ENCODE data around the gene NOD2. TPM values are rescaled to one million over a fixed set of nuclear protein-coding genes. Genes with fewer than 3 reads are reported as not detected.

Gene NOD2
- total and polyA plus RNA-seq, 2 donors (not counting 1 experiment from before 2014, with no cell fraction given), result 0.50 TPM; not detected in 1

- Histone ChIP-seq H3K9ac (ENCODE audit: insufficient read depth, low read length) (no peak overlapping the region), H3K79me2 (ENCODE audit: control insufficient read depth, insufficient read depth, low read length) (no peaks in the 10 kb centered on the region), H3K27me3 (ENCODE audit: control insufficient read depth, insufficient read depth, low read length) (peaks cover 4% of the 10 kb centered on the region), H3K4me2 (ENCODE audit: extremely low read depth, insufficient read depth, low read length) (no peak overlapping the region), H3K27ac (ENCODE audit: insufficient read depth, low read length) (no peak overlapping the region), H3K4me3 (replicated peaks in 1 of 4; ENCODE audit: control extremely low read depth in 1 of 4, insufficient read depth in 1 of 4, low read depth in 3 of 4, low read length in 4 of 4) (no peak overlapping the region), H3K4me1 (ENCODE audit: control insufficient read depth, extremely low read depth, insufficient read depth, low read length) (no peaks in the 10 kb centered on the region), H4K20me1 (ENCODE audit: control insufficient read depth, extremely low read depth, insufficient read depth, low read length) (no peaks in the 10 kb centered on the region), H3K9me3 (ENCODE audit: control insufficient read depth, insufficient read depth, low read depth, low read length) (no peaks in the 10 kb centered on the region), H2AFZ (ENCODE audit: low read length) (no peak overlapping the region), H3K36me3 (ENCODE audit: control insufficient read depth, insufficient read depth, low read length) (no peaks in the 10 kb centered on the region)
- no peak for DNase-seq (ENCODE audit: low read depth in 2 of 2)
- TF ChIP-seq EZH2 (IDR thresholded peaks at IDR 0.05; ENCODE audit: low read length, missing control alignments) (no peak), CTCF (conservative IDR thresholded peaks at IDR 0.05 in 1 of 2, IDR thresholded peaks at IDR 0.05 in 1 of 2; ENCODE audit: low read depth in 1 of 2, low read length in 2 of 2) (no peak)
Observed at GRCh38 chr16:50645563-50646220, 47.7 kb upstream of the NOD2 start.

- H3K4me3 ChIP-seq (replicated peaks in 1 of 4; ENCODE audit: control extremely low read depth in 1 of 4, insufficient read depth in 1 of 4, low read depth in 3 of 4, low read length in 4 of 4), result no peak overlapping the region
- no peak overlapping the region for H3K27ac ChIP-seq (ENCODE audit: insufficient read depth, low read length)
- no peaks in the 10 kb centered on the region for H3K79me2 ChIP-seq (ENCODE audit: control insufficient read depth, insufficient read depth, low read length)
- H3K4me1 ChIP-seq (ENCODE audit: control insufficient read depth, extremely low read depth, insufficient read depth, low read length), result no peaks in the 10 kb centered on the region
- no peaks in the 10 kb centered on the region for H4K20me1 ChIP-seq (ENCODE audit: control insufficient read depth, extremely low read depth, insufficient read depth, low read length)
- H3K36me3 ChIP-seq (ENCODE audit: control insufficient read depth, insufficient read depth, low read length), result no peaks in the 10 kb centered on the region
- DNase-seq (ENCODE audit: low read depth in 2 of 2), result no peak
- no peak overlapping the region for H2AFZ ChIP-seq (ENCODE audit: low read length)
- no peak overlapping the region for H3K4me2 ChIP-seq (ENCODE audit: extremely low read depth, insufficient read depth, low read length)
- no peak overlapping the region for H3K9ac ChIP-seq (ENCODE audit: insufficient read depth, low read length)
- no peak for TF ChIP-seq EZH2 (IDR thresholded peaks at IDR 0.05; ENCODE audit: low read length, missing control alignments)
- TF ChIP-seq CTCF (conservative IDR thresholded peaks at IDR 0.05 in 1 of 2, IDR thresholded peaks at IDR 0.05 in 1 of 2; ENCODE audit: low read depth in 1 of 2, low read length in 2 of 2), result no peak
- H3K9me3 ChIP-seq (ENCODE audit: control insufficient read depth, insufficient read depth, low read depth, low read length), result no peaks in the 10 kb centered on the region
- peaks cover 4% of the 10 kb centered on the region for H3K27me3 ChIP-seq (ENCODE audit: control insufficient read depth, insufficient read depth, low read length)
Observed at GRCh38 chr16:50646345-50646744, 47.1 kb upstream of the NOD2 start.

- H3K27me3 ChIP-seq (ENCODE audit: control insufficient read depth, insufficient read depth, low read length), result no peaks in the 10 kb centered on the region
- H3K9me3 ChIP-seq (ENCODE audit: control insufficient read depth, insufficient read depth, low read depth, low read length), result no peaks in the 10 kb centered on the region
- H3K36me3 ChIP-seq (ENCODE audit: control insufficient read depth, insufficient read depth, low read length), result no peaks in the 10 kb centered on the region
- H3K9ac ChIP-seq (ENCODE audit: insufficient read depth, low read length), result no peak overlapping the region
- no peak overlapping the region for H3K4me2 ChIP-seq (ENCODE audit: extremely low read depth, insufficient read depth, low read length)
- no peaks in the 10 kb centered on the region for H3K79me2 ChIP-seq (ENCODE audit: control insufficient read depth, insufficient read depth, low read length)
- no peaks in the 10 kb centered on the region for H4K20me1 ChIP-seq (ENCODE audit: control insufficient read depth, extremely low read depth, insufficient read depth, low read length)
- TF ChIP-seq EZH2 (IDR thresholded peaks at IDR 0.05; ENCODE audit: low read length, missing control alignments), result no peak
- no peak for TF ChIP-seq CTCF (conservative IDR thresholded peaks at IDR 0.05 in 1 of 2, IDR thresholded peaks at IDR 0.05 in 1 of 2; ENCODE audit: low read depth in 1 of 2, low read length in 2 of 2)
- H3K4me3 ChIP-seq (replicated peaks in 1 of 4; ENCODE audit: control extremely low read depth in 1 of 4, insufficient read depth in 1 of 4, low read depth in 3 of 4, low read length in 4 of 4), result no peak overlapping the region
- no peak overlapping the region for H2AFZ ChIP-seq (ENCODE audit: low read length)
- no peaks in the 10 kb centered on the region for H3K4me1 ChIP-seq (ENCODE audit: control insufficient read depth, extremely low read depth, insufficient read depth, low read length)
- DNase-seq (ENCODE audit: low read depth in 2 of 2), result no peak
- H3K27ac ChIP-seq (ENCODE audit: insufficient read depth, low read length), result no peak overlapping the region
Observed at GRCh38 chr16:50651835-50652438, 41.5 kb upstream of the NOD2 start.
